Prostate gland (tissue), 2 donors: ENCODE measurements around the gene STAT1.

Experiments used
- POLR2A ChIP-seq: fragments of 450-650 bp; IDR thresholded peaks from one replicate; pipeline ENCODE4 v1.6.1; 2016; ENCODE audit warnings: antibody characterized with exemption, mild to moderate bottlenecking
- TF ChIP-seq, protein P1 (sequence below), 4 experiments: fragments of 200-600 bp in 2 of 4; fragments of 450-650 bp in 2 of 4; sonication (generic) in 2 of 4; IDR thresholded peaks; 1 replicate in 3 of 4; 2 replicates in 1 of 4; pipeline ENCODE4 v1.5.1; 2016 to 2019; ENCODE audit warnings: antibody characterized with exemption in 4 of 4, mild to moderate bottlenecking in 2 of 4, moderate library complexity in 2 of 4

- TF ChIP-seq, protein P1, sequence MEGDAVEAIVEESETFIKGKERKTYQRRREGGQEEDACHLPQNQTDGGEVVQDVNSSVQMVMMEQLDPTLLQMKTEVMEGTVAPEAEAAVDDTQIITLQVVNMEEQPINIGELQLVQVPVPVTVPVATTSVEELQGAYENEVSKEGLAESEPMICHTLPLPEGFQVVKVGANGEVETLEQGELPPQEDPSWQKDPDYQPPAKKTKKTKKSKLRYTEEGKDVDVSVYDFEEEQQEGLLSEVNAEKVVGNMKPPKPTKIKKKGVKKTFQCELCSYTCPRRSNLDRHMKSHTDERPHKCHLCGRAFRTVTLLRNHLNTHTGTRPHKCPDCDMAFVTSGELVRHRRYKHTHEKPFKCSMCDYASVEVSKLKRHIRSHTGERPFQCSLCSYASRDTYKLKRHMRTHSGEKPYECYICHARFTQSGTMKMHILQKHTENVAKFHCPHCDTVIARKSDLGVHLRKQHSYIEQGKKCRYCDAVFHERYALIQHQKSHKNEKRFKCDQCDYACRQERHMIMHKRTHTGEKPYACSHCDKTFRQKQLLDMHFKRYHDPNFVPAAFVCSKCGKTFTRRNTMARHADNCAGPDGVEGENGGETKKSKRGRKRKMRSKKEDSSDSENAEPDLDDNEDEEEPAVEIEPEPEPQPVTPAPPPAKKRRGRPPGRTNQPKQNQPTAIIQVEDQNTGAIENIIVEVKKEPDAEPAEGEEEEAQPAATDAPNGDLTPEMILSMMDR (IDR thresholded peaks at IDR 0.05), result no peak
- TF ChIP-seq POLR2A, result no peak
Observed at GRCh38 chr2:191001624-191002023, 12.3 kb downstream of the STAT1 start.
